Measurements from ENCODE around the gene TOX2. TPM values are rescaled to one million over a fixed set of nuclear protein-coding genes. Genes with fewer than 3 reads are reported as not detected.

Gene TOX2
- total and polyA plus RNA-seq, 9 donors, result 0.44 to 5.7 (median 2.2) TPM

- Histone ChIP-seq H3K4me1 (ENCODE audit: control insufficient read depth, insufficient read depth, low read length) (peaks cover 32% of the 10 kb centered on the region), H3K36me3 (ENCODE audit: control insufficient read depth, insufficient read depth, low read length) (peaks cover 21% of the 10 kb centered on the region)
- no peak for DNase-seq
These were observed 203.8 kb downstream of the TOX2 start for GRCh38 chr20:44118185-44119033.

More at GRCh38 chr20:44118185-44119033, 203.8 kb downstream of the TOX2 start:
- WGBS (ENCODE audit: insufficient coverage), result 88% methylated on average over 8 of the region's 9 CpGs
- peaks cover 13% of the 10 kb centered on the region for H3K27me3 ChIP-seq (ENCODE audit: control insufficient read depth, insufficient read depth, low read length)
- H3K27ac ChIP-seq (ENCODE audit: low read length), result no peak overlapping the region
- H3K4me3 ChIP-seq (ENCODE audit: low read length), result no peak overlapping the region
- H3K9me3 ChIP-seq (replicated peaks; ENCODE audit: control insufficient read depth, low read depth, low read length), result no peaks in the 10 kb centered on the region

Other genes with a start within 250 kb of the TOX2 start
- gene MYBL2, start 247.7 kb upstream of the TOX2 start, total RNA-seq, result 6.4 TPM
- 10 to 100 TPM; 14.3 to 26.9 (median 19.4) TPM for gene MYBL2, start 247.7 kb upstream of the TOX2 start, polyA plus RNA-seq (ENCODE audit: insufficient read depth in 1 of 8, insufficient read length in 8 of 8, low replicate concordance in 1 of 8)
- not detected for gene GTSF1L, start 187.8 kb upstream of the TOX2 start, total RNA-seq
- gene GTSF1L, start 187.8 kb upstream of the TOX2 start, polyA plus RNA-seq (ENCODE audit: insufficient read depth in 1 of 8, insufficient read length in 8 of 8, low replicate concordance in 1 of 8), result not detected

Measured in muscle of leg (tissue), 11 donors.